ENCODE measurements around the gene MEX3D.
"Not testable (repeated sequence)": the region's sequence is repeated elsewhere in the genome, so short reads cannot be mapped to it uniquely, and the experiment has no call there.

The MEX3D gene

GRCh38 chr19:1533510-1534150 is 34.5 kb downstream of the MEX3D start:
- no peak for DNase-seq

- no peak for DNase-seq
Observed at GRCh38 chr19:1532003-1532402, 36.1 kb downstream of the MEX3D start.

- no peak for DNase-seq
Observed at GRCh38 chr19:1531587-1531986, 36.5 kb downstream of the MEX3D start.

- not testable (repeated sequence) for DNase-seq
Observed at GRCh38 chr19:1530856-1531255, 37.3 kb downstream of the MEX3D start.

- no peak for DNase-seq
Observed at GRCh38 chr19:1529430-1529816, 38.7 kb downstream of the MEX3D start.

DNA sequence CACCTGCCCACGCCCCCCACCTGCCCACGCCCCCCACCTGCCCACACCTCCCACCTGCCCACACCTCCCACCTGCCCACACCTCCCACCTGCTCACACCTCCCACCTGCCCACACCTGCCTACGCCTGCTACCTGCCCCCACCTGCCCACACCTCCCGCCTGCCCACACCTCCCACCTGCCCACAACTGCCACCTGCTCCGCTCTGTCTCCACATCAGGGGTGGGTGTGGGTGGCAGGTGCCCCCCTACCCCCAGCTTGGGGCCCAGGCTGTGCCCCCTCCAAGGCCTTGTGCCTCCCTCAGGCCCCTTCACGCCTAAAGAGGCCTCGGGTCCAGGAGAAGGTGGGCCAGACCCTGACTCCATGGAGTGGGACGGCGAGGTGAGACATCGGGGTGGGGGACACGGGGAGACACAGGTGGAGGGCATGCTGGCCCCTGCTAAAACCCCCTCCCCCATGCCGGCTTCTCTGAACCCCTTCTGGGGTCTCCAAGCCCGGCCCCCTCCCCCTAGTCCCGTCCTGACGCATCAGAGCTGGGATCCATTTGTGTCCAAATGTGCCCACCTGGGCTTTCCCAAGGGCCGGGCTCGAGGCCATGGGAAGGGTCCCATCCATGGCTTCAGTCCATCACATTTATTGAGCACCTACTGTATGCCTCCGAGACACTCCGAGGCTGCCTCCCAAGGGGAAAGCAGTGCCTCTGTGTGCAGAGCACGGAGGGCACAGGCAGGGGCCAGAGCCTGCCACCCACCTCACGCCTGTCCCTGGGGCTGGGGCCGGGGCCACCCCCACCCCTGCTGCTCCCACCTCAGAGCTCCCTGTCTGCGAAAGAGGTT is 39.3 kb downstream of the MEX3D start:
- no peak for DNase-seq

- no peak for DNase-seq
Observed at GRCh38 chr19:1527650-1528309, 40.3 kb downstream of the MEX3D start.

DNA sequence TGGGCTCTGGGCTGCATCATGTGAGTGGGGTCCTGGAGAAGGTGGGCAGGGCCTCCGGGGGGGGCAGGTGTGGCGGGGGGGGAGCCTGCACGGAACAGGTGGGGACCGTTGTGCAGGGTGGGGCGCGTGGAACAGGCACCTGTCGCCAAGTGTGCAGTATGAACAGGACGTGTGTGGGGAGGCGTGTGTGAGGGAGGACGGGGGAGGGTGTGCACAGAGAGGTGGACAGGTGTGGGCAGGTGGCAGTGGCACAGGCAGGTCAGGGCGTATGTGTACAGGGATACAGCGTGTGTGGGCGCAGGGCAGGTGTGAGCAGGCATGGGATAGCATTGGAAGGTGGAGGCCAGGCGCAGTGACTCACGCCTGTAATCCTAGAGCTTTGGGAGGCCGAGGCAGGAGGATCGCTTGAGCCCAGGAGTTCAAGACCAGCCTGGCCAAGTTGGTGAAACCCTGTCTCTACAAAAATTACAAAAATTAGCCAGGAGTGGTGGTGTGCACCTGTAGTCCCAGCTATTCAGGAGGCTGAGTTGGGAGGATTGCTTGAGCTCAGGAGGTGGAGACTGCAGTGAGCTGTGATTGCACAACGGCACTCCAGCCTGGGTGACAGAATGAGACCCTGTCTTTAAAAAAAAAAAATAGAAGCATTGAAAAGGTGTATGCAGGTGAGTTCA is 41.0 kb downstream of the MEX3D start:
- no peak for DNase-seq

GRCh38 chr19:1526066-1526778 is 41.9 kb downstream of the MEX3D start:
- no peak for DNase-seq

DNA sequence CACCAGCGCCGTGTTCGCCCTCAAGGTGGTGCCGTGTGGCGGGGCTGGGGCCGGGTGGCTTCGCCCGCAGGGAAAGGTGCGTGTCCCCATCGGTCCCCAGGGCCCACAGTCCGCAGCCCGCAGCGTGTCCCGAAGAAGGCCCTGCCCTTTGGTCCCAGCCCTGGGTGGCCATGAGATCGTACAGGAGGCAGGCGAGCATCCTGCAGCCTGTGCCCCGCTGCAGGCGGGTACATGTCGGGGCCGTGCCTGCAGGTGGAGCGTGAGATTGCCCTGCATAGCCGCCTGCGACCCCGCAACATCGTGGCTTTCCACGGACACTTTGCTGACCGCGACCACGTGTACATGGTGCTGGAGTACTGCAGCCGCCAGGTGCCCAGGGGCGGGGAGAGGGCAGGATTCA is 42.8 kb downstream of the MEX3D start:
- DNase-seq = no peak

- DNase-seq = no peak
Observed at GRCh38 chr19:1524972-1525325, 43.2 kb downstream of the MEX3D start.

DNA sequence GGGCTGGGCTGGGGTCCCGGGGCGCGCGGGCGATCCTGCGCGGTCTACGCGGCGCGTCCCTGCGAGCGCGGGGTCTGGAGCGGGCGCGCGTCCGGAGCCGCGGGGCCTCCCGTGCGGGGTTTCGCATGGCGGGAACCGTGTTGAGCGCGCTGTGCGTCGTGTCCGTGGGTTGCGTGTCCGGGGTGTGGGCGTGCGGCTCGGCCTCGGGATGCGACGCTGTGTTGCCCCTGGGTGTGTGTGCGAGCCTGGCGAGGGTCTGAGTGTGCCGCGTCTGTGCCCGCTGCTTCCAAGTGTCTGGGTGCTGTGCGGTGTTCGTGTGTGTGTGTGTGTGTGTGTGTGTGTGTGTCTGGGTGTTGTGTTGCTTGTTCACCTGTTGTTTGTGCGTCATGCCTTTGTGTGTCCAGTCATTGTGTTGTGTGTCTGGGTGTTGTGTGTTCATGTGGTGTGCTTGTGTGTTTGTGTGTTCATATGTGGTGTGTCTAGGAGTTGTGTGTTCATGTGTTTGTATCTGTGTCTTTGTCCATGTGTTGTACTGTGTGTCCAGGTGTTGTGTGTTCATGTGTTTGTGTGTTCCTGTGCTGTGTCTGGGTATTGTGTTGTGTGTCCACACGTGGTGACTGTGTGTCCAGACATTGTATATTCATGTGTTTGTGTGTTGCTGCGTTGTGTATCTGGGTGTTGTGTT is 43.7 kb downstream of the MEX3D start:
- DNase-seq = no peak

DNA sequence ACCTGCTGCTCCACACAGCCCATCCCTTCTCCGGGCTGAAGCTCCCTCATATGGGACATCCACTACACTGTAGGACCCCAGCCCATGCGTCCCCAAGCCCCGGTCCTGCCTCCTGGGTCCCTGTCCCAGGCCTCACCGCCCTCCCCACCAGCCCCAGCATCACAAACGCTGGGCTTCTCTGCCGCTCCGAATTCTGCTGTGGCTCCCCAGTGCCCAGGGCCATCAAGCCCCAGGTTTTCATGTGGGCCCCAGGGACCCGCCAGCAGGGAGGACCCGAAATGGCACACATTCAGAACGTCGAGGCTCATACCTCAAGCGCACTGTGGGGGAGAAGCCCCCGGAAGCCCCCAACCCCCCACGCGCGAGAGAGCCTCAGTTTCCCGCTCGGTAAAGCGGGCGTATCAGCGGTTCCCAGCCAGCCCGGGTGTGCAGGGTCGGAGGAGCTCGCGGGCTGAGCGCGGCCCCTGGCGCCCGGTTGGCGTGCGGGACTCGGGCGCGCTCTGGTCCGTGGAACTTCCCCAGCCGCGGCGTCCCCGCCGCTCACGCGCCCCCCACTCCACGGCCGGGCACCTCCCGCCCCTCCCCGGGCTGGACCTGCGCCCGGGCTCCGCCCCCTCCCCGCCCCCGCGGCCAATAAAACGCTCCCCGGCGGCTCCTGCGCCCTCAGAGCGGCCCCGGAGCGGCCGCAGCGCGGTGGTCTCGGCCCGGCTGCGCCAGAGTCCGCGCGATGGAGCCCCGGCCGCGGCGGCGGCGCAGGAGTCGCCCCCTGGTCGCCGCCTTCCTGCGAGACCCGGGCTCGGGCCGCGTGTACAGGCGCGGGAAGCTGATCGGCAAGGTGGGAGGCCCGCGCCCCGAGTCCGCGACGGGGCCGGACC is 44.5 kb downstream of the MEX3D start, which contains the start of gene PLK5:
PLK5 (plus strand) TSS at position 666 of the 875 bp plus-strand sequence. CDS start 2,920 bp downstream, outside the sequence.
- DNase-seq = no peak

DNA sequence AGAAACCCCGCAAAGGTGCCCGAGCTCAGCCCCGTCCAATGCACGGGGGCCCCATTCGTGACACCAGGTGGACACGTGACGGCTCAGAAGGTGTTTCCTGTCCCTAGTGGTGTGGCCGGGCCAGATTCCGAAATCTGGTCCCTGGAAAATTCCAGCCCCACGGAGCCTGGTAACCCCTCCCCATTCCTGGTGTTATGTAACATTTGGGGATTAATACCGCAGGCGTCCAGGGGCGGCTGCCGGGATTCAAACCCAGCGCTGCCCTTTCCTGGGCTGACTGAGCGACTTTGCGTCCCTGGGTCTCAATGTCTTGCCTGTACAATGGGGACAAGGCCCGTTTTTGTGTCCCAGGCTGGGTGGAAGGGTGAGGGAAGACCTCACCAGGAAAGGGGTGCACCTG is 45.3 kb downstream of the MEX3D start:
- no peak for DNase-seq

DNA sequence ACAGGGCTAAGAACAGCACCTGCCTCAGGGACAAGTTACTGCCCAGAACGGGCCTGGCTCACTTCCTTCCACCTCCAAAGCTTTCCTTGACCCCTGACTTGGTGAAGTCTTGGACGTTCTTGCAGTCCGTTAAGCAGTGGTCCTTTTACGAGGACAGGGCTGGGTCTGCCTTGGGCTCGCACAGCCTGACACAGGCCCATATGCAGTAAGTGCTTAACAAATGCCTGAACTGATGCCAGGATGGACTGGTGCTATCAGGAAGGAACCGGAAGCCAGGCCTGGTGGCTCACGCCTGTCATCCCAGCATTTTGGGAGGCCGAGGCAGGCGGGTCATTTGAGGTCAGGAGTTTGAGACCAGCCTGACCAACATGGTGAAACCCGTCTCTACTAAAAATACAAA is 46.1 kb downstream of the MEX3D start:
- no peak for DNase-seq

DNA sequence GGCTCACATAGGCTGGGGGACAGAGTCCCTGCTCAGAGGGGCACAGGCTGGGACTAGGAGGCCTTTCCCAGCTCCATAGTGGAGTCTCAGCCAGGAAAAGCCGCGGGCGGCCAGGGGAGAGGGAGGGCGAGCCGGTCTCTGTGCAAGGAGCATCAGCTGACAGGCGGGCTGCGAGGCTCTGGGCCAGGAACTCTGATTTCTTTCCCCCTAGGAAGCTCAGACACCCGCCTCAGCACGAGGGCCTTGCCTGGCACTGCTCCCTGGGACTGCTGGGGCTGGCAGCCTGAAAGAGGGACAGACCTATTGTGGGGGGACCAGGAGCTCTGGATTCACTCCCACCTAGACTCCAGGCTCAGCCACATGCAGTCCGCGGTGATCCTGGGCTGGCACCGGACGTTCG is 46.5 kb downstream of the MEX3D start:
- no peak for DNase-seq

GRCh38 chr19:1520203-1520780 is 47.8 kb downstream of the MEX3D start:
- DNase-seq = no peak

GRCh38 chr19:1519802-1520201 is 48.3 kb downstream of the MEX3D start:
- DNase-seq = not testable (repeated sequence)

- no peak for DNase-seq
Observed at GRCh38 chr19:1518471-1518870, 49.7 kb downstream of the MEX3D start.

DNA sequence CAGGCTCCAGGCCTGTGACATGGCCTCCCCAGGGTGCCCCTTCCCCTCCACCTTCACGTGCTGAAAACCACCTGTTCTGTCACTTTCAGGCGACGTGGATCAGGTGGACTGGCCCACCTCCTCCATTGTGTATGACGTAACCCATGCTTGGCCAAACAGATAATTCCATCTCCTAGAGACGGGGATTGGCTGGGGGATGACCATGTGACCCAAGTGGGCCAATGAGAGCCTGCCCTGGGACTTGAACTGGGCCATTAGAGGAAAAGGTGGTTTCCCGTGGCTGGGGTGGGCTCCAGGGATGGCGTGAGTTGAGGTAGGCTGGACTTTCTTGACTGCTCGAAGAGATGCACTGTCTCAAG is 51.8 kb downstream of the MEX3D start:
- no peak for DNase-seq
